D721Med (cell line): ENCODE results near the gene NEK8.
"Not testable (repeated sequence)": the region's sequence is repeated elsewhere in the genome, so short reads cannot be mapped to it uniquely, and the experiment has no call there.

Experiments used
- DNase-seq: peaks from one replicate; pipeline ENCODE4 v3.0.0; 2011; ENCODE audit warnings: low spot score; ENCODE audit not compliant: insufficient read length
- FAIRE-seq: peaks from 2 replicates; lab custom pipeline; 2011; peaks lifted over from hg19 to GRCh38; lab: Jason Lieb, UNC
- TF ChIP-seq, protein P1 (sequence below): IDR thresholded peaks from 2 replicates; pipeline ENCODE4 v1.5.1; 2012; ENCODE audit warnings: mild to moderate bottlenecking, control low read depth; ENCODE audit not compliant: insufficient read depth; ENCODE audit errors: missing control alignments

NEK8 gene

DNA sequence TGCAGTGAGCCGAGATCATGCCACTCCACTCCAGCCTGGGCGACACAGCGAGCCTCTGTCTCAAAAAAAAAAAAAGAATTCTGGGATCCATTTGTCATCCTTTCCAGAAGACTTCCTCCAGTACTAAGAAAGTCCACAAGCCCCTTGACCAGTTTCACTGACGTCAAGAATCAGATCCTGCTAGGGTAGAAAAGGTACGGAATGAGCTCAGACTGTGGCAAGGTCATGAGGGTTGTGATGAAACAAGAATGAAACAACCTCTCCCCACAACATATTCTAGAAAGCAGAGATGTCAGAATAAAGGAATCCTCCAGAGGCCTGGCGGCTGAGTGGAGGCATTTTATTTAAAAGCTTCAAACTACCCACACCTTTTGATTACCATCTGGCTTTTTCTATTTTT, 45.1 kb downstream of the NEK8 start:
- FAIRE-seq (no peak), DNase-seq (no peak)
- TF ChIP-seq, protein P1, sequence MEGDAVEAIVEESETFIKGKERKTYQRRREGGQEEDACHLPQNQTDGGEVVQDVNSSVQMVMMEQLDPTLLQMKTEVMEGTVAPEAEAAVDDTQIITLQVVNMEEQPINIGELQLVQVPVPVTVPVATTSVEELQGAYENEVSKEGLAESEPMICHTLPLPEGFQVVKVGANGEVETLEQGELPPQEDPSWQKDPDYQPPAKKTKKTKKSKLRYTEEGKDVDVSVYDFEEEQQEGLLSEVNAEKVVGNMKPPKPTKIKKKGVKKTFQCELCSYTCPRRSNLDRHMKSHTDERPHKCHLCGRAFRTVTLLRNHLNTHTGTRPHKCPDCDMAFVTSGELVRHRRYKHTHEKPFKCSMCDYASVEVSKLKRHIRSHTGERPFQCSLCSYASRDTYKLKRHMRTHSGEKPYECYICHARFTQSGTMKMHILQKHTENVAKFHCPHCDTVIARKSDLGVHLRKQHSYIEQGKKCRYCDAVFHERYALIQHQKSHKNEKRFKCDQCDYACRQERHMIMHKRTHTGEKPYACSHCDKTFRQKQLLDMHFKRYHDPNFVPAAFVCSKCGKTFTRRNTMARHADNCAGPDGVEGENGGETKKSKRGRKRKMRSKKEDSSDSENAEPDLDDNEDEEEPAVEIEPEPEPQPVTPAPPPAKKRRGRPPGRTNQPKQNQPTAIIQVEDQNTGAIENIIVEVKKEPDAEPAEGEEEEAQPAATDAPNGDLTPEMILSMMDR: no peak

DNA sequence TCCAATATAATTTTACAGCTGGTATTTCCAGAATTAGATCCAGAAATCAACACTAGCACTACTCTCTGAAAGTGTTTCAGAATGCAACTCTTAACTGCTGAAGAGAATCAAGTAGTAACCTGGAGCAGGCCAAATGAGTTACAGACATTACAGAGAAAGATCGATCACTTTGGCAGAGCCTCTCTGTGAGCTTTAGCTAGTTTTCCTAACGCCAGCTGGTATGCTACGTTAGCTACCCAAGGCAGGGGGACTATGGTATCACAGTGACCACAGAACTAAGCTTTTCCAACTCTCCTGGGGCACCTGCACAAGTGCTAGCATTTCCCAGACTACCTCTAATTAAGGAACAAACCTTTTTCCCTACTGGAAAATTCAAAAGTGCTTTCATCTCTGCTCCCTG, 45.6 kb downstream of the NEK8 start:
- DNase-seq: no peak
- FAIRE-seq: no peak
- TF ChIP-seq, protein P1: no peak

- DNase-seq: no peak
- TF ChIP-seq, protein P1: no peak
- no peak for FAIRE-seq
Observed at GRCh38 chr17:28777178-28777577, 48.6 kb downstream of the NEK8 start.

- not testable (repeated sequence) for DNase-seq, FAIRE-seq
Observed at GRCh38 chr17:28779601-28780000, 51.0 kb downstream of the NEK8 start.

- no peak for FAIRE-seq
- DNase-seq: no peak
- TF ChIP-seq, protein P1: no peak
Observed at GRCh38 chr17:28783161-28783560, 54.6 kb downstream of the NEK8 start.

GRCh38 chr17:28788100-28788499, 59.5 kb downstream of the NEK8 start:
- TF ChIP-seq, protein P1: no peak
- DNase-seq (no peak), FAIRE-seq (no peak)
